Ishikawa (cell line): ENCODE data around the gene ZSWIM5.

ENCODE experiments used
- CEBPB ChIP-seq: IDR thresholded peaks from 2 replicates; pipeline ENCODE4 v1.6.1; 2012
- CREB1 ChIP-seq: IDR thresholded peaks from 2 replicates; pipeline ENCODE4 v1.6.1; 2012; ENCODE audit warnings: low read depth
- EGR1 ChIP-seq: IDR thresholded peaks from 2 replicates; pipeline ENCODE4 v1.6.1; 2012
- EP300 ChIP-seq: IDR thresholded peaks from 2 replicates; pipeline ENCODE4 v1.6.1; 2012; ENCODE audit warnings: borderline replicate concordance
- FOXM1 ChIP-seq: IDR thresholded peaks from 2 replicates; pipeline ENCODE4 v1.6.1; 2012; ENCODE audit warnings: low read depth, borderline replicate concordance
- NFIC ChIP-seq: IDR thresholded peaks from 2 replicates; pipeline ENCODE4 v1.6.1; 2012
- RAD21 ChIP-seq: IDR thresholded peaks from 2 replicates; pipeline ENCODE4 v1.6.1; 2012; ENCODE audit warnings: low read depth
- TAF1 ChIP-seq: IDR thresholded peaks from 2 replicates; pipeline ENCODE4 v1.6.1; 2012; ENCODE audit warnings: low read depth, mild to moderate bottlenecking
- TCF12 ChIP-seq: IDR thresholded peaks from 2 replicates; pipeline ENCODE4 v1.6.1; 2012; ENCODE audit warnings: low read depth
- TEAD4 ChIP-seq: IDR thresholded peaks from 2 replicates; pipeline ENCODE4 v1.6.1; 2012
- YY1 ChIP-seq: IDR thresholded peaks from 2 replicates; pipeline ENCODE4 v1.6.1; 2012; ENCODE audit warnings: low read depth
- ZBTB7A ChIP-seq: IDR thresholded peaks from 2 replicates; pipeline ENCODE4 v1.6.1; 2012; ENCODE audit warnings: low read depth
- TF ChIP-seq, protein P1 (sequence below): IDR thresholded peaks from 2 replicates; pipeline ENCODE4 v1.6.1; 2012; ENCODE audit warnings: low read depth, mild to moderate bottlenecking
- TF ChIP-seq, protein P2 (sequence below): IDR thresholded peaks from 2 replicates; pipeline ENCODE4 v1.6.1; 2012
- TF ChIP-seq, protein P3 (sequence below): IDR thresholded peaks from 2 replicates; pipeline ENCODE4 v1.6.1; 2012

The ZSWIM5 gene

DNA sequence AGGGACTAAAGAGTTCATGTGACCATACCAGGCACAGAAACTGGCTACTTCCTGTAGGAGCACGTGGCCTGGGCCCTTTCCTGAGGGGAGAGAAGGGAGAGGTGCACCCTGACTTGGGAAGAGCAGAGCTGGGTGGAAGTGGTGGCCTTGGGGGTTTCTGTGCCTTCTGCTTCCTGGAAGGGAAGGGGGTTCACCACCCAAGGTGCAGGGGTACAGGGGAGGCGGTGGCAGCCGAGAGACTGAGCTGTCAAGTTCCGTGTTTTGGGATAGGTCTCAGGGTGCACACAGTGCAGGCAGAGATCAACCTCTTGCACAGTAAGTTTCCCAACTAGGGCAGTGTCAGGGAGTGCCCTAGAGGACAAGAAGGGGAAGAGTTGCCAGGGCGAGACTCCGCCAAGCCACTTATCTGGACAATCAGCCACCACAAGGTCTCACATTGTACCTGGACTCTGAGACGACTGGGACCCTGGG, 205.4 kb downstream of the ZSWIM5 start:
- TF ChIP-seq CREB1 (no peak), TAF1 (no peak), FOXM1 (no peak)
- TF ChIP-seq, protein P1, sequence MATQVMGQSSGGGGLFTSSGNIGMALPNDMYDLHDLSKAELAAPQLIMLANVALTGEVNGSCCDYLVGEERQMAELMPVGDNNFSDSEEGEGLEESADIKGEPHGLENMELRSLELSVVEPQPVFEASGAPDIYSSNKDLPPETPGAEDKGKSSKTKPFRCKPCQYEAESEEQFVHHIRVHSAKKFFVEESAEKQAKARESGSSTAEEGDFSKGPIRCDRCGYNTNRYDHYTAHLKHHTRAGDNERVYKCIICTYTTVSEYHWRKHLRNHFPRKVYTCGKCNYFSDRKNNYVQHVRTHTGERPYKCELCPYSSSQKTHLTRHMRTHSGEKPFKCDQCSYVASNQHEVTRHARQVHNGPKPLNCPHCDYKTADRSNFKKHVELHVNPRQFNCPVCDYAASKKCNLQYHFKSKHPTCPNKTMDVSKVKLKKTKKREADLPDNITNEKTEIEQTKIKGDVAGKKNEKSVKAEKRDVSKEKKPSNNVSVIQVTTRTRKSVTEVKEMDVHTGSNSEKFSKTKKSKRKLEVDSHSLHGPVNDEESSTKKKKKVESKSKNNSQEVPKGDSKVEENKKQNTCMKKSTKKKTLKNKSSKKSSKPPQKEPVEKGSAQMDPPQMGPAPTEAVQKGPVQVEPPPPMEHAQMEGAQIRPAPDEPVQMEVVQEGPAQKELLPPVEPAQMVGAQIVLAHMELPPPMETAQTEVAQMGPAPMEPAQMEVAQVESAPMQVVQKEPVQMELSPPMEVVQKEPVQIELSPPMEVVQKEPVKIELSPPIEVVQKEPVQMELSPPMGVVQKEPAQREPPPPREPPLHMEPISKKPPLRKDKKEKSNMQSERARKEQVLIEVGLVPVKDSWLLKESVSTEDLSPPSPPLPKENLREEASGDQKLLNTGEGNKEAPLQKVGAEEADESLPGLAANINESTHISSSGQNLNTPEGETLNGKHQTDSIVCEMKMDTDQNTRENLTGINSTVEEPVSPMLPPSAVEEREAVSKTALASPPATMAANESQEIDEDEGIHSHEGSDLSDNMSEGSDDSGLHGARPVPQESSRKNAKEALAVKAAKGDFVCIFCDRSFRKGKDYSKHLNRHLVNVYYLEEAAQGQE, result no peak
- TF ChIP-seq, protein P2, sequence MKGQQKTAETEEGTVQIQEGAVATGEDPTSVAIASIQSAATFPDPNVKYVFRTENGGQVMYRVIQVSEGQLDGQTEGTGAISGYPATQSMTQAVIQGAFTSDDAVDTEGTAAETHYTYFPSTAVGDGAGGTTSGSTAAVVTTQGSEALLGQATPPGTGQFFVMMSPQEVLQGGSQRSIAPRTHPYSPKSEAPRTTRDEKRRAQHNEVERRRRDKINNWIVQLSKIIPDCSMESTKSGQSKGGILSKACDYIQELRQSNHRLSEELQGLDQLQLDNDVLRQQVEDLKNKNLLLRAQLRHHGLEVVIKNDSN, result no peak

DNA sequence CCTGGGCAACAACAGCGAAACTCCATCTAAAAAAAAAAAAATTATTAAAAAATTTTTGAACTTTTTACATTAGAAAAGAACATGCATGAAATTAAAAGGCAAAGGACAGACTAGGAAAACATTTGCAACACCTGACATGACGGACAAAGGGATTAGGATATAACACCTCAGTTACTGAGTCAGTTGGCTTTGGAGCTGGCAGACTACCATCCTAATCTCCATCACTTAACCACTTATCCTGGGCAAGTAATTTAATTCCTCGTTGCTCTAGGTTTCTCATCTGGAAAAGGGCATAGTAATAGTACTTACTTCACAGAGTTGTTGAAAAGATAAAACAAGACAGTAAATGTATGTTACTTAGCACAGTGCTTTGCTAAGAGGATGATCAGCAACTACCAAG, 207.2 kb downstream of the ZSWIM5 start:
- TF ChIP-seq CEBPB, result no peak

DNA sequence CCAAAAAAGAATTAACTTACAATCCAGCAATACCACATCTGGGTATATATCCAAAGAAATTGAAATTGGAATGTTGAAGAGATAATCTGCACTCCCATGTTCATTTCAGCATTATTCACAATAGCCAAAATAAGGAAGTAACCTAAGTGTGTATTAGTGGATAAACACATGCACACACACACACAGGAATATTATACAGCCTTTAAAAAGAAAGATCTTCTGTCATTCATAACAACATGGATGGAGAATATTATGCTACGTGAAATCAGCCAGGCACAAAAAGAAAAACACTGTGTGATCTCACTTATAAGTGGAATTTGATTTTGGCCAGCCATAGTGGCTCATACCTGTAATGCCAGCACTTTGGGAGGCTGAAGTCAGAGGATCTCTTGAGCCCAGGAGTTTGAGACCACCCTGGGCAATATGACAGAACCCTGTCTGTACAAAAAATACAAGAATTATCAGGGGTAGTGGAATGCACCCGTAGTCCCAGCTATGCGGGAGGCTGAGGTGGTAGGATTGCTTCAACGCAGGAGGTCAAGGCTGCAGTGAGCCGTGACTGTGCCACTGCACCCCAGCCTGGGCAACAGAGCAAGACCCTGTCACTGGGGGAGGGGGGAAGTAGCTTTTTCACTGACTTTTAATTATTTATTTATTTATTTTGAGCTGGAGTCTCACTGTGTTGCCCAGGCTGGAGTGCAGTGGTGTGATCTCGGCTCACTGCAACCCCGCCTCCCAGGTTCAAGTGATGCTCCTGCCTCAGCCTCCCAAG, 210.8 kb downstream of the ZSWIM5 start:
- TF ChIP-seq TCF12, result no peak
- TF ChIP-seq TEAD4, result no peak
- no peak for TF ChIP-seq NFIC
- TF ChIP-seq, protein P1, result no peak
- TF ChIP-seq EGR1, result no peak
- no peak for TF ChIP-seq ZBTB7A
- no peak for TF ChIP-seq EP300
- TF ChIP-seq, protein P3, sequence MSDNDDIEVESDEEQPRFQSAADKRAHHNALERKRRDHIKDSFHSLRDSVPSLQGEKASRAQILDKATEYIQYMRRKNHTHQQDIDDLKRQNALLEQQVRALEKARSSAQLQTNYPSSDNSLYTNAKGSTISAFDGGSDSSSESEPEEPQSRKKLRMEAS, result no peak
- no peak for TF ChIP-seq FOXM1
- TF ChIP-seq, protein P2, result no peak
- no peak for TF ChIP-seq CEBPB
- TF ChIP-seq YY1, result no peak
- TF ChIP-seq TAF1, result no peak
- TF ChIP-seq CREB1, result no peak
- TF ChIP-seq RAD21, result no peak

DNA sequence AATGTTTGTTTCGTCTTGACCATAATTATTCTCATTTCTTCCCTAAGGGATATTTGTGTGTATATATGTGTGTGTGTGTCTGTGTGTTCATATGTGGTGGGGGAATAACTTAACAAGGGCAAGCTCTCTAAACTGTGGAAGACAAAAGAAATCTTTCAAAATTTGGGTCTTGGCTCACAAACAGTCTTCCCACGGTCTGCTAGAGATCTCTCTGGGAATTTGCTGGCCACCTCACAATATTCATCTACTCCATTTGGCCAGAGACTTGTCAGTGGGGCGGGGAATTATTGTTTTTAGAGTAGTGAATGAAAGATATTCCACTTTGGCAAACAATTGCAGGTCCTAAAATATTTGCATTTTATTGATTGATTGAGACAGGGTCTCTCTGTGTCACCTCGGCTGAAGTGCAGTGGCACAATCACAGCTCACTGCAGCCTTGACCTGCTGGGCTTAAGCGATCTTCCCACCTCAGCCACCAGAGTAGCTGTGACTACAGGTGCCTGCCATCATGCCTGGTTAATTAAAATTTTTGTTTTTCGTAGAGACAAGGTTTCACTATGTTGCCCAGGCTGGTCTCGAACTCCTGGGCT, 212.0 kb downstream of the ZSWIM5 start:
- TF ChIP-seq, protein P3, result no peak
- TF ChIP-seq EGR1 (no peak), YY1 (no peak), CEBPB (no peak), TCF12 (no peak), TAF1 (no peak), FOXM1 (no peak), NFIC (no peak)

DNA sequence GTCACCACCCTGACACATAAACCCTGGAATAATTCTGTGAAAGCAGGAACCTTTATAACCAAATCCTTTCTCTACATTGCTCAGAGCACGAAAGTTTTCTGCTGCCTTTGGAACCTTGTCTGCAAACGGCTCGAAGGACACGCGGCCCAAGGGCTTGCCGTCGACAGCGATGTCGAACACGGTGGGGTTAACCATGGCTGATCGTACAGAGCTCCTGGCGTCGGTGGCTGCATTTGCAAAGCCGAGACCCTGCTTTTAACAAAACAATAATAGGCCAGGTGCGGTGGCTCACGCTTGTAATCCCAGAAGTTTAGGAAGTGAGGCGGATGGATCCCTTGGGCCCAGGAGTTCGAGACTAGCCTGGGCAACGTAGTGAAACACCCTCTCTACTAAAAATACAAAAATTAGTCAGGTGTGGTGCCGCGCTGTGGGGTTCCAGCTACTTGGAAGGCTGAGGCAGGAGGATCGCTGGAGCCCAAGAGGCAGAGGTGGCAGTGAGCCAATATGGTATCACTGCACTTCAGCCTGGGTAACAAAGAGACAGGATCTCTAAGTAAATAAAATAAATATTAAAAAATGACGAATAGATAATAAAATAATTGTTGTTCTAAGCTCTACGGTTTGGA, 217.8 kb downstream of the ZSWIM5 start:
- TF ChIP-seq FOXM1, result no peak
- TF ChIP-seq, protein P2, result no peak
- TF ChIP-seq, protein P3, result no peak
- no peak for TF ChIP-seq RAD21
- TF ChIP-seq EP300, result no peak
- TF ChIP-seq YY1, result no peak
- no peak for TF ChIP-seq NFIC
- TF ChIP-seq EGR1, result no peak
- no peak for TF ChIP-seq CEBPB
- TF ChIP-seq ZBTB7A, result no peak
- no peak for TF ChIP-seq TEAD4
- no peak for TF ChIP-seq TCF12
- TF ChIP-seq, protein P1, result no peak
- TF ChIP-seq TAF1, result no peak
- TF ChIP-seq CREB1, result no peak
